Endothelial cell of umbilical vein (primary cell): ENCODE results near the gene AFP.

ENCODE experiments used
- JUN ChIP-seq: IDR thresholded peaks from 2 replicates; pipeline ENCODE4 v1.6.1; 2011; ENCODE audit warnings: borderline replicate concordance, low read depth; ENCODE audit not compliant: insufficient read length, insufficient read depth
- MYC ChIP-seq: IDR thresholded peaks from one replicate; pipeline ENCODE4 v1.6.1; 2011; ENCODE audit warnings: mild to moderate bottlenecking, low read depth, low read length
- POLR2A ChIP-seq: IDR thresholded peaks from 2 replicates; pipeline ENCODE4 v1.6.1; 2012; ENCODE audit warnings: low read depth, mild to moderate bottlenecking, control low read depth, low read length
- TF ChIP-seq, protein P1 (sequence below), 2 donors: IDR thresholded peaks; 1 replicate in 1 of 2; 2 replicates in 1 of 2; pipeline ENCODE4 v1.5.1; 2011; ENCODE audit warnings: low read length in 2 of 2, mild to moderate bottlenecking in 2 of 2, moderate library complexity in 2 of 2, control low read depth in 1 of 2, inconsistent platforms in 1 of 2, low read depth in 1 of 2; ENCODE audit not compliant: insufficient read depth in 1 of 2; ENCODE audit errors: extremely low read depth in 1 of 2

DNA sequence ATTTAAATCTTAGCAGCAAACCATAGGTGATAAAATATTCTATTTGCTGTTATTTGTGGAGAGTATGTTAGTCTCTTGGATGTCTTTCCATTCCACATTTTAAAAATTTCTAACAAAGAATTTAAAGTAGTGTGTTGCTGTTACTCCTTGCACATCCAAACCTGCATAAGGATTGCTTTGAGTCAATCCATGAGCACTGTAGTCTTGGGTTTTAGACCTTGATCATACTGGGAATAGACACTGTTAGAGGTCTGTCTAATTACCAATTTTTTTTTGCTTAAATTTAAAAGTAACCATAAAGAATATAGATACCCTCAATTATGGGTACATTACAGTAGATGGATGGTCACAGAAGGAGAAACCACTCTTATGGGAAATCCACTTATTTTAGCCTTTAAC lies 1.5 kb downstream of the AFP start:
- no peak for TF ChIP-seq JUN
- TF ChIP-seq, protein P1, sequence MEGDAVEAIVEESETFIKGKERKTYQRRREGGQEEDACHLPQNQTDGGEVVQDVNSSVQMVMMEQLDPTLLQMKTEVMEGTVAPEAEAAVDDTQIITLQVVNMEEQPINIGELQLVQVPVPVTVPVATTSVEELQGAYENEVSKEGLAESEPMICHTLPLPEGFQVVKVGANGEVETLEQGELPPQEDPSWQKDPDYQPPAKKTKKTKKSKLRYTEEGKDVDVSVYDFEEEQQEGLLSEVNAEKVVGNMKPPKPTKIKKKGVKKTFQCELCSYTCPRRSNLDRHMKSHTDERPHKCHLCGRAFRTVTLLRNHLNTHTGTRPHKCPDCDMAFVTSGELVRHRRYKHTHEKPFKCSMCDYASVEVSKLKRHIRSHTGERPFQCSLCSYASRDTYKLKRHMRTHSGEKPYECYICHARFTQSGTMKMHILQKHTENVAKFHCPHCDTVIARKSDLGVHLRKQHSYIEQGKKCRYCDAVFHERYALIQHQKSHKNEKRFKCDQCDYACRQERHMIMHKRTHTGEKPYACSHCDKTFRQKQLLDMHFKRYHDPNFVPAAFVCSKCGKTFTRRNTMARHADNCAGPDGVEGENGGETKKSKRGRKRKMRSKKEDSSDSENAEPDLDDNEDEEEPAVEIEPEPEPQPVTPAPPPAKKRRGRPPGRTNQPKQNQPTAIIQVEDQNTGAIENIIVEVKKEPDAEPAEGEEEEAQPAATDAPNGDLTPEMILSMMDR (IDR thresholded peaks at IDR 0.05; ENCODE audit: extremely low read depth in 1 of 2, insufficient read depth in 1 of 2, low read depth in 1 of 2, low read length in 2 of 2), result no peak
- no peak for TF ChIP-seq POLR2A
- no peak for TF ChIP-seq MYC
